IgD-negative memory B cell (primary cell): Measurements from ENCODE around the gene SOX15. TPM values are rescaled to one million over a fixed set of nuclear protein-coding genes. Genes with fewer than 3 reads are reported as not detected.

Experiments used
- H3K27ac Mint-ChIP-seq, 3 donors: one replicate each; pipeline ENCODE4 v1.8.0; 2020 to 2022; ENCODE audit warnings: mild to moderate bottlenecking in 3 of 3, mixed read lengths in 3 of 3, moderate library complexity in 1 of 3
- H3K27me3 Mint-ChIP-seq: one replicate; pipeline ENCODE4 v1.8.0; 2021; ENCODE audit warnings: mixed read lengths
- H3K36me3 Mint-ChIP-seq: one replicate; pipeline ENCODE4 v1.8.0; 2020; ENCODE audit warnings: mild to moderate bottlenecking, mixed read lengths
- H3K4me1 Mint-ChIP-seq, 3 donors: one replicate each; pipeline ENCODE4 v1.8.0; 2020 to 2022; ENCODE audit warnings: mixed read lengths in 3 of 3, mild to moderate bottlenecking in 1 of 3
- H3K4me3 Mint-ChIP-seq, 4 donors: one replicate each; pipeline ENCODE4 v1.8.0; 2020 to 2022; ENCODE audit warnings: mild to moderate bottlenecking in 4 of 4, mixed read lengths in 4 of 4, moderate library complexity in 3 of 4
- H3K9me3 Mint-ChIP-seq, 3 donors: one replicate each; pipeline ENCODE4 v1.8.0; 2020 to 2021; ENCODE audit warnings: mixed read lengths in 3 of 3, mild to moderate bottlenecking in 1 of 3
- polyA plus RNA-seq: library from polyadenylated mRNA; unstranded; fragments of 300-500 nt; fragmentation: Illumina TruSeq; gene quantifications from one replicate; pipeline ENCODE4 v1.2.3, GENCODE V29; 2021

SOX15 gene
- polyA plus RNA-seq, 1 donor from 2014 or later = not detected

GRCh38 chr17:7559320-7560171, 30.3 kb downstream of the SOX15 start:
- no peaks in the 10 kb centered on the region for H3K9me3 Mint-ChIP-seq
- peak overlapping the region; percentile 72 to 95 (median 94) for H3K4me3 Mint-ChIP-seq

GRCh38 chr17:7558544-7559319, 31.2 kb downstream of the SOX15 start, which contains the start of gene TNFSF13:
Gene TNFSF13 (plus strand): TSS chr17:7558750. CDS start chr17:7559040, 290 bp downstream.
- H3K4me3 Mint-ChIP-seq = peak within 1 kb of the TSS; percentile 74 to 93 (median 92)
- peaks cover 30 to 42% (median 38%) of the 10 kb centered on the region in 3 donors for H3K4me1 Mint-ChIP-seq
- H3K27ac Mint-ChIP-seq = peak within 1 kb of the TSS; percentile 95 to 98 (median 97)
- peaks cover 8% of the 10 kb centered on the region for H3K36me3 Mint-ChIP-seq
- H3K9me3 Mint-ChIP-seq = no peaks in the 10 kb centered on the region
- H3K27me3 Mint-ChIP-seq = no peaks in the 10 kb centered on the region

More at GRCh38 chr17:7559320-7560171, 30.3 kb downstream of the SOX15 start:
- H3K4me1 Mint-ChIP-seq = peaks cover 30 to 39% (median 35%) of the 10 kb centered on the region in 3 donors
- peak overlapping the region; percentile 95 to 98 (median 97) for H3K27ac Mint-ChIP-seq
- H3K27me3 Mint-ChIP-seq = no peaks in the 10 kb centered on the region
- H3K36me3 Mint-ChIP-seq = peaks cover 4% of the 10 kb centered on the region

- peaks cover 8% of the 10 kb centered on the region for H3K36me3 Mint-ChIP-seq
- H3K4me3 Mint-ChIP-seq = peak overlapping the region; percentile 74 to 93 (median 92)
- no peaks in the 10 kb centered on the region for H3K27me3 Mint-ChIP-seq
- no peaks in the 10 kb centered on the region for H3K9me3 Mint-ChIP-seq
- H3K4me1 Mint-ChIP-seq = peaks cover 31 to 48% (median 43%) of the 10 kb centered on the region in 3 donors
- H3K27ac Mint-ChIP-seq = peak overlapping the region; percentile 95 to 97 (median 95)
These were observed 31.9 kb downstream of the SOX15 start for GRCh38 chr17:7557775-7558543.

GRCh38 chr17:7557147-7557764, 32.6 kb downstream of the SOX15 start:
- Mint-ChIP-seq H3K27ac (peak overlapping the region; percentile 23 to 97 (median 95)), H3K4me3 (no peak overlapping the region), H3K4me1 (peaks cover 31 to 49% (median 43%) of the 10 kb centered on the region in 3 donors), H3K9me3 (no peaks in the 10 kb centered on the region), H3K27me3 (no peaks in the 10 kb centered on the region), H3K36me3 (peaks cover 8% of the 10 kb centered on the region)

DNA sequence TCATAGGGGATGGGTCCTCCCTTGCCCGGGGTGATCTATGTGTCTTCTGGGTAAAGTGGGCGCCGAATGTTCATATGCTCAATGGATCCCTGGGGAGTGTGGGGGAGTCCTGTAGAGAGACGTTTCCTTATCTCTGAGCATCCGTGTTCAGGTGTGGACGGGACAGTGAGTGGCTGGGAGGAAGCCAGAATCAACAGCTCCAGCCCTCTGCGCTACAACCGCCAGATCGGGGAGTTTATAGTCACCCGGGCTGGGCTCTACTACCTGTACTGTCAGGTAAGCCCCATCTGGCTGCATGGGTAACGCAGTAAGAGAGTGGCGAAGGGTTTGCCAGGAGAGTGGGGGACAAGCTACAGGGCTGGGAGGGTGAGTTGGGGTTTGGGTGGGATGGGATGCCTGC, 33.3 kb downstream of the SOX15 start:
- peak overlapping the region; percentile 21 to 55 (median 43) for H3K4me3 Mint-ChIP-seq
- peaks cover 31 to 52% (median 43%) of the 10 kb centered on the region in 3 donors for H3K4me1 Mint-ChIP-seq
- H3K9me3 Mint-ChIP-seq = no peaks in the 10 kb centered on the region
- H3K27me3 Mint-ChIP-seq = no peaks in the 10 kb centered on the region
- H3K27ac Mint-ChIP-seq = peak overlapping the region in 2 of 3 donors; percentile 1 to 87
- peaks cover 8% of the 10 kb centered on the region for H3K36me3 Mint-ChIP-seq

GRCh38 chr17:7555320-7555948, 34.5 kb downstream of the SOX15 start:
- Mint-ChIP-seq H3K4me1 (peaks cover 29 to 51% (median 40%) of the 10 kb centered on the region in 3 donors), H3K9me3 (no peaks in the 10 kb centered on the region), H3K27me3 (no peaks in the 10 kb centered on the region), H3K27ac (peak overlapping the region in 2 of 3 donors; percentile 38 to 87), H3K36me3 (peaks cover 10% of the 10 kb centered on the region), H3K4me3 (peak overlapping the region in 2 of 4 donors; percentile 34 to 45)

GRCh38 chr17:7553356-7553755, 36.5 kb downstream of the SOX15 start:
- peaks cover 10% of the 10 kb centered on the region for H3K36me3 Mint-ChIP-seq
- peak overlapping the region in 3 of 4 donors; percentile 36 to 70 (median 53) for H3K4me3 Mint-ChIP-seq
- H3K9me3 Mint-ChIP-seq = no peaks in the 10 kb centered on the region
- H3K27ac Mint-ChIP-seq = peak overlapping the region; percentile 24 to 95 (median 67)
- no peaks in the 10 kb centered on the region for H3K27me3 Mint-ChIP-seq
- peaks cover 18 to 48% (median 36%) of the 10 kb centered on the region in 3 donors for H3K4me1 Mint-ChIP-seq

DNA sequence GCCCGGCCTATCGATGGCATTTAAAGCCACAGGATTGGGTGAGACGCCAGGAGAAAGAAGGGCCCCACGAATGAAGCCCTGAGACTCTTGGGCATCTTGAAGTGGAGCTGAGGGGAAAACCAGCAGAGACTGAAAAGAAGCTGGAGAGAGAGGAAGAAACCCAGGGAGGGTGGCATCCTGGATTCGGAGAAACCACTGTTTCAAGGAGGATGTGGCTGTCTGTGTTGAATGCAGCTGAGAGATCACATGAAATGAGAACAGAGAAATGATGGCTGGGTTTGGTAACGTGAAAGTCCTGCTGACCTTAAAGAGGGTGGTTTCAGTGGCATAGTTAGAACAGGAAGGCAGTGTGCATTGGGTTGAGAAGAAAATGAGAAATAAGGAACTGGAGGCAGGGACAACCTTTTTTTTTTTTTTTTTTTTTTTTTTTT, 37.3 kb downstream of the SOX15 start:
- no peaks in the 10 kb centered on the region for H3K9me3 Mint-ChIP-seq
- H3K27ac Mint-ChIP-seq = peak overlapping the region; percentile 60 to 95 (median 67)
- peaks cover 13 to 46% (median 38%) of the 10 kb centered on the region in 3 donors for H3K4me1 Mint-ChIP-seq
- H3K36me3 Mint-ChIP-seq = peaks cover 10% of the 10 kb centered on the region
- H3K4me3 Mint-ChIP-seq = peak overlapping the region; percentile 43 to 70 (median 50)
- no peaks in the 10 kb centered on the region for H3K27me3 Mint-ChIP-seq

GRCh38 chr17:7551396-7551795, 38.5 kb downstream of the SOX15 start:
- Mint-ChIP-seq H3K4me3 (peak overlapping the region in 3 of 4 donors; percentile 54 to 65 (median 55)), H3K27ac (peak overlapping the region; percentile 78 to 96 (median 95)), H3K4me1 (peaks cover 13 to 44% (median 38%) of the 10 kb centered on the region in 3 donors), H3K27me3 (no peaks in the 10 kb centered on the region), H3K36me3 (peaks cover 6% of the 10 kb centered on the region), H3K9me3 (no peaks in the 10 kb centered on the region)

GRCh38 chr17:7550344-7550743, 39.5 kb downstream of the SOX15 start:
- Mint-ChIP-seq H3K4me1 (peaks cover 13 to 41% (median 34%) of the 10 kb centered on the region in 3 donors), H3K27me3 (no peaks in the 10 kb centered on the region), H3K27ac (peak overlapping the region in 2 of 3 donors; percentile 8 to 85), H3K9me3 (no peaks in the 10 kb centered on the region), H3K36me3 (peaks cover 5% of the 10 kb centered on the region), H3K4me3 (peak overlapping the region in 1 of 4 donors; percentile 36)

DNA sequence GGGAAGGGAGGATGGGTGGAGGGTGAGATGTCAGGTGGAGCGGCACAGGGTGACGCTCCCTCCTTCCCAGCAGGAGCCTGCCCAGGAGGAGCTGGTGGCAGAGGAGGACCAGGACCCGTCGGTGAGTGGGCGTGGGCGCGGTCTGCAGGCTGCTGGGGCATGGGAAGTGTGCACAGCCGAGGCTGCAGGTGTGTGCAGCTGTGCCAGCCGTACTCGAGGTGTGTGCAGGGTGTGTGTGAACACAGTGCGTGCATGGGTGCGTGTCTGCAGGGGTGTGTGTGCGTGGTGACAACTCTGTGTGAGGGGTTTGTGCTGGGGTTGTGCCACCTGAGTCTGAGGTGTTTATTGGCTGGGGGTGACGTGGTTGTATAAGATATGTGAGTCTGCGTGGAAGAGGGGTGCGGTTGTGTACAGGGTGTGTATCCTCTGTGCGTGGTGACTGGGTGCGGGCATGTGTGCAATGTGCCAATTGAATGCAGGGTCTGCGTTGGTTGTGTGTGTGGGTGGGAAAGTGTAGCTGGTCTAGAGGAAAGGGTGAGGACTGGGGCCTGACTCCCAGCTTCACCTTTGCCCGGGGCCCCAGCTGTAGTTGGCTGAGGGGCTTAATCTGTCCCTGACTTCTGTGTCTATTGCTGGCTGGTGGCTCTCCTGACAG, 40.4 kb downstream of the SOX15 start:
- H3K27me3 Mint-ChIP-seq = no peaks in the 10 kb centered on the region
- H3K4me1 Mint-ChIP-seq = peaks cover 13 to 39% (median 31%) of the 10 kb centered on the region in 3 donors
- peaks cover 5% of the 10 kb centered on the region for H3K36me3 Mint-ChIP-seq
- peak overlapping the region; percentile 36 to 85 (median 84) for H3K4me3 Mint-ChIP-seq
- H3K9me3 Mint-ChIP-seq = no peaks in the 10 kb centered on the region
- H3K27ac Mint-ChIP-seq = peak overlapping the region in 2 of 3 donors; percentile 8 to 85

GRCh38 chr17:7548585-7549400, 41.1 kb downstream of the SOX15 start, which contains the start of gene TNFSF12:
Gene TNFSF12 (plus strand): TSS chr17:7549058. CDS start chr17:7549154, 96 bp downstream.
- H3K4me3 Mint-ChIP-seq = peak within 1 kb of the TSS; percentile 81 to 93 (median 88)
- H3K27me3 Mint-ChIP-seq = no peaks in the 10 kb centered on the region

More at GRCh38 chr17:7548585-7549400, 41.1 kb downstream of the SOX15 start, which contains the start of gene TNFSF12:
- peaks cover 13 to 36% (median 28%) of the 10 kb centered on the region in 3 donors for H3K4me1 Mint-ChIP-seq
- H3K36me3 Mint-ChIP-seq = peaks cover 2% of the 10 kb centered on the region
- H3K9me3 Mint-ChIP-seq = no peaks in the 10 kb centered on the region
- H3K27ac Mint-ChIP-seq = peak within 1 kb of the TSS; percentile 54 to 88 (median 86)
